Right cardiac atrium (tissue), 5 donors: ENCODE results near the gene ENPP3. TPM values are rescaled to one million over a fixed set of nuclear protein-coding genes. Genes with fewer than 3 reads are reported as not detected.

Experiments used
- ATAC-seq, 2 donors: fragments of 200-7000 bp; cut with Tn5 transposase; one replicate each; pipeline versions ENCODE4 v1.8.0 to v1.9.1; 2020; ENCODE audit warnings: moderate library complexity in 2 of 2, mild to moderate bottlenecking in 1 of 2
- DNase-seq, 3 donors: peaks; one replicate each; pipeline ENCODE4 v3.0.0-alpha.2; 2020
- H3K27ac ChIP-seq: one replicate; pipeline ENCODE4 v1.5.1; 2013; ENCODE audit warnings: mild to moderate bottlenecking, low read length, control low read depth, moderate library complexity
- H3K27me3 ChIP-seq: one replicate; pipeline ENCODE4 v1.6.1; 2013; ENCODE audit not compliant: control insufficient read depth, insufficient read depth
- H3K4me1 ChIP-seq: one replicate; pipeline ENCODE4 v1.6.1; 2013; ENCODE audit warnings: low read length; ENCODE audit not compliant: control insufficient read depth, insufficient read depth
- H3K4me3 ChIP-seq: one replicate; pipeline ENCODE4 v1.5.1; 2013; ENCODE audit warnings: low read length, control low read depth
- H3K9me3 ChIP-seq: one replicate; pipeline ENCODE4 v1.6.1; 2013; ENCODE audit warnings: low read length; ENCODE audit not compliant: control insufficient read depth
- whole genome bisulfite sequencing: extraction: QIAGEN DNeasy Blood & Tissue Kit; methylation state at CpG from one replicate; pipeline ENCODE4 v1.1.7; 2013; 5-methylcytosine and 5-hydroxymethylcytosine counted together
- intact Hi-C, 4 donors: fragments of 100-400 bp; cut with DNase I; formaldehyde crosslinking; loops; one replicate each; pipeline versions ENCODE4 v1.11.0 to v1.14.0; 2022 to 2023
- polyA plus RNA-seq: library from polyadenylated mRNA; stranded (reverse); fragments of 200-250 nt; gene quantifications from one replicate; pipeline ENCODE4 v1.2.3, GENCODE V29; 2013
- total RNA-seq, 4 donors: library from RNA; stranded (reverse); fragmentation: NEBNext Ultra II Directional; extraction: Animal tissue kit (Norgen Biotek cat#: 25700); gene quantifications; one replicate each; pipeline ENCODE4 v1.2.1, GENCODE V29; 2021
- donor health status: healthy with polysubstance abuse.
- donor health status: DM: no; HTN: yes; CAD: no.
- donor health status: DM: no; HTN: no; CAD: no.
- donor health status: DM: no; HTN: yes; CAD: no; lungs with severe emphysema.
- donor health status: DM: yes; HTN: yes; CAD: no.

The ENPP3 gene
- total and polyA plus RNA-seq, 5 donors, result 0.14 to 0.40 (median 0.15) TPM

DNA sequence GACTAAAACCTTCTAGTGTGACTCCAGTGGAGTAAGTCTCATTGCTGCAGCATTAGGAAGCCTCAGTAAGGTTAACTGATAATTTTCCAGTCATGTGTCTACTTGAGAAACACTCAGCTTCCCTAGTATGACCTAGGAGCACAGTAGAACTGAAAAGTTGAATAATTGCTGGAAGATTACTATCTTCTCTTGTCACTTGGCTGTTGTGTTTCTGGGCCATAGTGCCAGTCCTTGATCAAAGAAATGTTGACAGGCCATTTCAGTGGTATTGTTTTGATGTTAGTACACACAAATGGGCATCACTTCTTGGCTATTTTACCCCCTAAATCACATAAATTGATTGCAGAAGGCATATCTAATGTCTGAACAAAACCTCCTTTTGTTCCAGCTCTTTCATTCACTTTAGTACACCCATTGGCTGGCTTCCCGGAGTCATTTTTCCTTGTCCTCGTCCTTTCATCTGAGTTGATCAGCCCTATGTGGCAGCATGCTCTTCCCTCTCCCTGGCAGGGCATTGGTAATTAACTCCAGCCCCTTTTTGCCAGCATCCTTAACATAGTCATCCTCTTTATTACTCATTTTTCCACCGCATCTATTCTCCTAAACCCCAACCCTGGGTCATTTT, 6.0 kb downstream of the ENPP3 start:
- Histone ChIP-seq H3K4me3 (no peak overlapping the region), H3K27me3 (no peaks in the 10 kb centered on the region), H3K4me1 (no peaks in the 10 kb centered on the region), H3K9me3 (no peaks in the 10 kb centered on the region), H3K27ac (no peak overlapping the region)
- ATAC-seq (no peak), DNase-seq (no peak)
- 67% methylated on average over 3 of the region's 3 CpGs for WGBS
- intact Hi-C loops, result no loop called here

DNA sequence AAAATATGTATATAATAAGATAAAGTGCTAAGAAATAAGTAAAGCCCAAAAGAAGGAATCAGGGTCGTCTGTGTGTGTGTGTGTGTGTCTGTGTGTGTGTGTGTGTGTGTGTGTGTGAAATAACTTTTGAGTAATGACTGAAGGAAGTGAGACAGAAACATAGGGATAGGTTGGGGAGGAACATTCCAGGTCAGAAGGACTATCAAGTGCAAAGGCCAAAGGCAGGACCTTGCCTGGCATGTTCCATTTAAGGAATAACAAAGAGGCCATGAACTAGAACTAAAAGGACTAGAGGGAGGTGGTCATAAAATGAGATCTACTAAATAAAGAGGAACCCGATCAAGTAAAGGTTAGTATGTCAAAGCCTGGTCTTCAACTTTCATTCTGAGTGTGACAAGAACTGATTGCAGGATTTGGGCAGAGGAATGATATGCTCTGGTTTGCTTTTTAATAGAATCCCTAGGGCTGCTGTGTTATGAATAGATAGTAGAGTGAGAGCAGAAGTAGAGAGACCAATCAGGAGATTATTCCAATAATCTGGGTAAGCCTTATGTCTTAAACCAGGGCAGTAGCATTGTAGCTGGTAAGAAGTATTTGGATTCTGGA, 6.9 kb downstream of the ENPP3 start:
- Histone ChIP-seq H3K9me3 (no peaks in the 10 kb centered on the region), H3K27ac (no peak overlapping the region), H3K4me1 (no peaks in the 10 kb centered on the region), H3K27me3 (no peaks in the 10 kb centered on the region), H3K4me3 (no peak overlapping the region)
- no peak for ATAC-seq
- intact Hi-C loops, result no loop called here
- DNase-seq, result no peak
- WGBS, result 62% methylated on average over 2 of the region's 2 CpGs

DNA sequence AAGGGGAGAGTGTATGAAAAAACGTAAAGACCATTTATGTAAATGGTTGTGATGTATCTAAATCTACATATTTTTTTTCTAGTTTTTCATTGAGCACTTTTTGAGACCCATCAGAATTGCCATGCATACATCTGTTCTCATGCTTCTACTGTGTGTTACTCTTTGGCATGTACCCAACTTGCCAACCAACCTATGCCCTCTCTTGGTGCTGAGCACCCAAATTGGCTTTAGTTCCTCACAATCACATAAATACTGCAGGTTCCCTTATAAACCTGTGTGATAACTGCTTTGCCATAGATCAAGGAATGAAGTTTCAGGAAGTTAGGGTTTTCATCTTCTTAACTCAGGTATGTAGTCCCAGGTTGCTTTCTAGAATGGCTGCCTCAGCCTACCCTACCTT, 7.8 kb downstream of the ENPP3 start:
- H3K9me3 ChIP-seq, result no peaks in the 10 kb centered on the region
- no peak overlapping the region for H3K27ac ChIP-seq
- ATAC-seq (no peak), DNase-seq (no peak)
- 79% methylated on average over 1 of the region's 1 CpG for WGBS
- no peak overlapping the region for H3K4me3 ChIP-seq
- H3K4me1 ChIP-seq, result no peaks in the 10 kb centered on the region
- H3K27me3 ChIP-seq, result no peaks in the 10 kb centered on the region
- intact Hi-C loops, result no loop called here

DNA sequence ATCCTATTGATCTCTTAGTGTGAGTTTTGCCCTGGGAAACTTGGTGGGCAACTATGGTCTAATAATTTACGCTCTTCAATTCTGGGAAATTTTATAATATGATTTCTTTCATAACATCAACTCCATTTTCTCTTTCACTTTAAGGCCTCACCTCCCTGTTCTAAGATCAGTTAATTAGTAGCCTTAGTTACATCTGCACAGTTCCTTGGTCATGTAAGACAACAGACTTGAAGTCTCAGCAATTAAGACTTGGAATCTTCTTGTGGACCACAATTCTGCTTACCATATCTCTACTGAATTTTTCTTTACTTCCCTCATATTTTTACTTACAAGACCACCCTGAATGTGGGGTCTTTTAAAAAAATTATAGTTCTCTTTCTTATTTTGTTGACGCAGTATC, 8.7 kb downstream of the ENPP3 start:
- 84% methylated on average over 2 of the region's 2 CpGs for WGBS
- H3K4me3 ChIP-seq, result no peak overlapping the region
- no peak overlapping the region for H3K27ac ChIP-seq
- no peaks in the 10 kb centered on the region for H3K4me1 ChIP-seq
- ATAC-seq (no peak), DNase-seq (no peak)
- intact Hi-C loops, result no loop called here
- H3K9me3 ChIP-seq, result no peaks in the 10 kb centered on the region
- H3K27me3 ChIP-seq, result no peaks in the 10 kb centered on the region

DNA sequence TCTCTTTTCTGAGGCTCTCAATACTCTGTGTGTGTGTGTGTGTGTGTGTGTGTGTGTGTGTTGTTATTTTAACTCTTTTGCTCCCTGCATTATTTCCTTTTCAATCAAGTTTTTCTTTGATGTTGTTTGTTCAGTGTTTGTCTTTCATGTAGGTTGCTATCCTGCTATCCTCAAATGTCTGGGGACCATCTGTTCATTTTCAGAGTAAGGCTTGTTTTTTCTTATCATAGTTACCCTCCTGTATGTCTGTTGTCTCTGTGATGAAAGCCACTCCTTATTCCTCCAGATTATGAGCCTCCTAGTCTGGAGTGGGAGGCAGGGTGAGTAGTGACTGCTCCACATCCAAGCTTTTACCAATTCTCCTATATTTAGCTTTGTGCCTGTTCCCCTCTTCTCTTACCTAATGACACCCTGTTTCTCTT, 9.2 kb downstream of the ENPP3 start:
- intact Hi-C loops, result no loop called here
- Histone ChIP-seq H3K27me3 (no peaks in the 10 kb centered on the region), H3K4me3 (no peak overlapping the region), H3K9me3 (no peaks in the 10 kb centered on the region), H3K27ac (no peak overlapping the region), H3K4me1 (no peaks in the 10 kb centered on the region)
- no peak for DNase-seq
- ATAC-seq, result no peak

DNA sequence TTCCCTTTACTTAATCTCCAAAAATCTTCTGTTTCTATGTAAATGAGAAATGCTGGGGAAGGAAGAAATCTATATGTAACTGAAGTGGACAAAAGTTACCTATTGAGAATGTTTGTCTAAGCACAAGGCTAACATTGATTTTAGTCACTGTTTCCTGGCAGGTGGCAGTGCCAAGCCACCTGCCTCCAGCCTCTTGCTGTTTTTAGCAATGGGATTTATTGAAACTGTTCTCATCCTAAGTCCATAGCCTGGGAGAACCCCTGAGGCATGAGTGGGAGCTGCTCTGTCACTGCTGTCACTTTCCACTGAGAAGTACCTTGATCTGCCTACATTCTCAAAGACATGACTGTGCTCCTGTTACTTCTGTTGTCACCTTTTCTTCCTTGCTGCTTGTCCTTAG, 14.7 kb downstream of the ENPP3 start:
- no peak for DNase-seq
- Histone ChIP-seq H3K27me3 (no peaks in the 10 kb centered on the region), H3K4me1 (no peaks in the 10 kb centered on the region), H3K27ac (no peak overlapping the region), H3K9me3 (no peaks in the 10 kb centered on the region), H3K4me3 (no peak overlapping the region)
- ATAC-seq, result no peak
- intact Hi-C loops, result no loop called here

DNA sequence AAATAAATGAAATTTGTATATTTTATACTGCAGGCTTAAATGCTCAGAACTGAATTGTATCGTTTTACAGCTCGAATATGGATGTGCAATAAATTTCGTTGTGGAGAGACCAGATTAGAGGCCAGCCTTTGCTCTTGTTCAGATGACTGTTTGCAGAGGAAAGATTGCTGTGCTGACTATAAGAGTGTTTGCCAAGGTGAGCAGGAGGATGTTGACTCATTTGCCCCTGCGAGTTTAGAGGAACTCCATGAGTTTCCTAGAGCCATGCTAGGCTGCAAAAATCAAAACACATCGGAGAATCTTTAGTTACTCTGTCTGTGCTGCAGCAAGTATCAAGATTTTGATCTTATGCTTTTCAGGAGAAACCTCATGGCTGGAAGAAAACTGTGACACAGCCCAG, 15.4 kb downstream of the ENPP3 start:
- intact Hi-C loops, result no loop called here
- ATAC-seq (no peak), DNase-seq (no peak)
- no peaks in the 10 kb centered on the region for H3K27me3 ChIP-seq
- WGBS, result 68% methylated on average over 5 of the region's 5 CpGs
- no peaks in the 10 kb centered on the region for H3K4me1 ChIP-seq
- no peak overlapping the region for H3K27ac ChIP-seq
- H3K9me3 ChIP-seq, result no peaks in the 10 kb centered on the region
- H3K4me3 ChIP-seq, result no peak overlapping the region

DNA sequence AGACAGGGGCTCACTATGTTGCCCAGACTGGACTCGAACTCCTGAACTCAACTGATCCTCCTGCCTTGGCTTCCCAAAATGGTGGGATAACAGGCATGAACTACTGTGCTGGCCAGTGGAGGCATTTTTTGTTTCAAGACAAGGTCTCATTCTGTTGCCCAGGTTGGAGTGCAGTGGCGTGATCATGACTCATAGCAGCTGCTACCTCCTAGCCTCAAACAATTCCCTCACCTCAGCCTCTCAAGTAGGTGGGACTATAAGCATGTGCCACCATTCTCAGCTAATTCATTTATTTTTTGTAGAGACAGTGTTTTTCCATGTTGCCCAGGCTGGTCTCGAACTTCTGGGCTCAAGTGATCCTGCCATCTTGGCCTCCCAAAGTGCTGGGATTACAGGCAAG, 17.2 kb downstream of the ENPP3 start:
- intact Hi-C loops, result no loop called here
- Histone ChIP-seq H3K27me3 (no peaks in the 10 kb centered on the region), H3K4me1 (no peaks in the 10 kb centered on the region), H3K27ac (no peak overlapping the region), H3K4me3 (no peak overlapping the region), H3K9me3 (no peaks in the 10 kb centered on the region)
- no peak for DNase-seq
- WGBS, result 92% methylated on average over 3 of the region's 3 CpGs
- ATAC-seq, result no peak

DNA sequence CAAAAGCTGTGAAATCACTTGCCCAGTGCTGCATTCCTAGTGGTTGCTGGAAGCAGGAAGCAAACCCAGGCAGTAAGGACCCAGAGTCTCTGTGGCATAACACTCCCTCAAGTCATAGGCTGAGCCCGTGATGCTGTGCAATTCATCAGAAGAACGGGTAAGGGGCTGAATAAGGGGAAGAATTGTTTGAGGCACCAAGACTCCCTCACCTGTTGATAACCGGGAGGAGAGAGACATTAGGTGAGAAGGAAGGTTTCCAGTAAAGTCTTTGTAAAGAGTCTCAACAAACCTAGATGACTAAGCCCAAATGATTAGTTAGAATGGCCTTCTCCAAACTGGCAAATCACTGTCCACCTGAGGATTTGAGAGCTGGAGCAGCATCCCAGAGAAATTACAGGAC, 18.3 kb downstream of the ENPP3 start:
- intact Hi-C loops, result no loop called here
- WGBS, result 85% methylated on average over 3 of the region's 3 CpGs

DNA sequence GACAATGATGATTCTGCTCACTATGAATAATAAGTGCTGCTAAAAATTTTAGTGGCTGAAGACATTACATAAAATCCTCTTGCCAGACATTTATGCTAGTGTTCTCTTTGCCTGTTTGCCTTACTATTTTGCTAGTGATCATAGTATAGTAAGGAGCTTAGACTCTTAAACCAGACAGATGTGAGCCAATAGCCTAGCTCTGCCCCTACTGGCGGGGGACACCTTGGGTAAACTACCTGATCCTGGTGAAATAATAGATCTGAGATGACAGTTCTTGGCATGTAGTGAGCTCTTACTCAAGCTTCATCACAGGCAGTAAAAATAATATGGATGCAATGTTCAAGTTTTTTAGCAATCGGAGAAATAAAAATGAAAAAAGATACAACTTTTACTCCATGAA, 18.8 kb downstream of the ENPP3 start:
- H3K9me3 ChIP-seq, result no peaks in the 10 kb centered on the region
- intact Hi-C loops, result no loop called here
- no peak overlapping the region for H3K27ac ChIP-seq
- no peak overlapping the region for H3K4me3 ChIP-seq
- no peaks in the 10 kb centered on the region for H3K4me1 ChIP-seq
- H3K27me3 ChIP-seq, result no peaks in the 10 kb centered on the region
- DNase-seq (no peak), ATAC-seq (no peak)
- WGBS, result 93% methylated on average over 2 of the region's 2 CpGs

More for the DNA sequence above, 18.3 kb downstream of the ENPP3 start:
- Histone ChIP-seq H3K27me3 (no peaks in the 10 kb centered on the region), H3K9me3 (no peaks in the 10 kb centered on the region), H3K4me3 (no peak overlapping the region), H3K27ac (no peak overlapping the region), H3K4me1 (no peaks in the 10 kb centered on the region)
- DNase-seq (no peak), ATAC-seq (no peak)

DNA sequence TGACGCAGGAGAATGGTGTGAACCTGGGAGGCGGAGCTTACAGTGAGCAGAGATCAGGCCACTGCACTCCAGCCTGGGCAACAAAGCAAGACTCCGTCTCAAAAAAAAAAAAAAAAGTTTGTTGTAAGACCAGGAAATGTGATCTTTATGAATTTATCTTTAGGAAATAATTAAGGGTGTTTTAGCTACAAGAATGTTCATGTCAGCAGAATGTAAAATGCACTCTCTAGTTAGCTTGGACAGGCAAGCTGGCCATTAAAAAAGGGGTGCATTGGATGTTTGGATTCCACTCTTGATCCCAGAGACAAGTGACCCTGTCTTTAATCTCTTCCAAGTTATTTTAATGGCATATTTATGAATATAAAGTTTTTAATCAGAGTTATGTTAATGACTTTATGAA, 19.6 kb downstream of the ENPP3 start:
- Histone ChIP-seq H3K27ac (no peak overlapping the region), H3K4me1 (no peaks in the 10 kb centered on the region), H3K9me3 (no peaks in the 10 kb centered on the region), H3K4me3 (no peak overlapping the region), H3K27me3 (no peaks in the 10 kb centered on the region)
- WGBS, result 88% methylated on average over 3 of the region's 3 CpGs
- intact Hi-C loops, result no loop called here
- ATAC-seq, result no peak
- no peak for DNase-seq

DNA sequence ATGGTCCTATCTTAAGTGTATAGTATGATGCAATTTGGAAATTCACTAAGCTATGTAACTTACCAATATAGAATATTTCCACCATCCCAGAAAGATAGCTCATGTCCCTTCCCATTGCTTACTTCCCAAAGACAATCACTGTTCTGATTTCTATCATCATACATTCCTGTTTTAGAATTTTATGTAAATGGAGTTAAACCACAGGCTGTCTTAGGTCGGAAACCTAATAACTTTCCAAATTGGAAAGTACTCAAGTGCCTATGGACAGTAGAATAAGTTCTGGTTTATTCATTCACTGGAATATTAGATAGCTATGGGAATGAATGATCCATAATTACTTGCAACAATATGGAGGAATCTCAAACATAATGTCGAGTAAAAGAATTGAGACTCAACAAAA, 20.1 kb downstream of the ENPP3 start:
- Histone ChIP-seq H3K9me3 (no peaks in the 10 kb centered on the region), H3K27ac (no peak overlapping the region), H3K4me3 (no peak overlapping the region), H3K4me1 (no peaks in the 10 kb centered on the region), H3K27me3 (no peaks in the 10 kb centered on the region)
- intact Hi-C loops, result no loop called here
- DNase-seq (no peak), ATAC-seq (no peak)
- 90% methylated on average over 2 of the region's 2 CpGs for whole genome bisulfite sequencing
